Measurements from ENCODE around the gene PEX10. TPM values are rescaled to one million over a fixed set of nuclear protein-coding genes. Genes with fewer than 3 reads are reported as not detected.

The PEX10 gene
- total and polyA plus RNA-seq, 3 experiments from 2014 or later: 8.9 to 26.2 (median 25.6) TPM

DNA sequence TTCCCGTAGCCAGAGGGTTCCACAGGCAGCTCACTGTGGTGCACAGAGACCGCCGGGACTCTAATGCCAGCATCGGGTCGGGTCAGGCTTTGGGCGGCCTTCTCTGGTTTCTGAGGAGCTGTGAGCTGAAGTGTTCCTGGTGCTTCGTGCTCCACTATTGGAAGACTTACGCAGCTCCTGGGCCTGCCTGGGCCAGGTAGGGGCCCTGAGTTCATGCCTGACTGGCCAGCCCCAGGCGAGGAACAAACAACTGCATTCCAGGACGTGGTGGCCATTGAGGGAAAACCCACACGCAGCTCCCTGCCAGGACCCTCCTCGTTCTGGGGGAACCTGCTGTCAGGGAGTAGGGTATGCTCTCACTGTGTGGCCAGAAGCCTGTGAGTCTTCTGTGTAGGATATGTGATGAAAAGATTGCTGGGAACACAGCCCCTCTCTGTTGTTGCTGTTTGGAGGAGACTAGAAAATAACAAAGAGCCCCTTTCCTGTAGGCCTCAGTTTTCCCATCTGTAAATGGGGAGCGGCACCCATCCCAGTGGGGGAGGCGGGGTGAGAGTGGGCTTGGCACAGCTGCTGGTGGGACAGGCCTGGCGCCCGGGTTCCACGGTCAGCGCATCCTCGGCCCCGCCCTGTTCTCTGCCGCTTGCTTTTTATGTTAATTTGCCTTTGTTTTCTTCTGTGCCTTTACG lies 12.3 kb downstream of the PEX10 start:
- no peaks in the 10 kb centered on the region for H3K4me1 ChIP-seq (ENCODE audit: insufficient read depth, low read length)
- no peaks in the 10 kb centered on the region for H3K9me3 Mint-ChIP-seq
- peak overlapping the region in 5 of 8 donors; percentile 26 to 81 (median 70) for H3K27ac Mint-ChIP-seq
- POLR2A ChIA-PET: no interaction called here
- no peak for DNase-seq
- H3K36me3 ChIP-seq (ENCODE audit: insufficient read depth, low read length): peaks cover 77% of the 10 kb centered on the region
- CTCF ChIA-PET: no interaction called here
- H3K27me3 Mint-ChIP-seq: no peaks in the 10 kb centered on the region
- no peak overlapping the region for H3K27ac ChIP-seq (ENCODE audit: low read depth, low read length)
- peaks cover 0 to 88% (median 10%) of the 10 kb centered on the region in 3 donors for H3K36me3 Mint-ChIP-seq
- peak overlapping the region in 1 of 7 donors; percentile 70 for H3K4me3 Mint-ChIP-seq
- no peak overlapping the region for H3K4me3 ChIP-seq (ENCODE audit: low read length)
- H3K27me3 ChIP-seq (ENCODE audit: insufficient read depth, low read length, poor library complexity, severe bottlenecking): no peaks in the 10 kb centered on the region
- H3K9me3 ChIP-seq (ENCODE audit: low read length): no peaks in the 10 kb centered on the region
- H3K4me1 Mint-ChIP-seq: peaks cover 7 to 33% (median 21%) of the 10 kb centered on the region in 3 donors

DNA sequence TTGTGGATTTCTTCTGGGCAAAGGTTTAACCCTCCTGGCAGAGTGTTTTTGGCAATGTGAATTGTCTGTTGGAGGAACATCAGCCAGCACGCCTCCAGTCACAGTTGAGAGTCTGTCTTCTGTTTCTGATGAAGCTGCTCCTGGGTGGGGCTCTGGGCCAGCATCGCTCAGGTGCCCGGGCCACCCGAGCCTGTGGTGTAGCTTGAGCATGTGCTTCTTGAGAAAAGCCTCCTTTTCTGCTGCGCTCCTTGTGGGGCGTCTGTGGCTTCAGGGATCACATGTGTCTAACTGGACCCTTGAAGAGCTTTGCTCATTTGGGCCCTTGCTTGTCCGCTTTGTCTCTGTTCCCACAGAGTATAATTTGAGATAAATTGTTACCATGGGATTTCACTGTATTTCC lies 13.5 kb downstream of the PEX10 start:
- no peaks in the 10 kb centered on the region for H3K27me3 Mint-ChIP-seq
- no peaks in the 10 kb centered on the region for H3K9me3 Mint-ChIP-seq
- Histone ChIP-seq H3K4me3 (ENCODE audit: low read length) (no peak overlapping the region), H3K9me3 (ENCODE audit: low read length) (no peaks in the 10 kb centered on the region), H3K27ac (ENCODE audit: low read depth, low read length) (no peak overlapping the region), H3K4me1 (ENCODE audit: insufficient read depth, low read length) (peaks cover 9% of the 10 kb centered on the region), H3K27me3 (ENCODE audit: insufficient read depth, low read length, poor library complexity, severe bottlenecking) (no peaks in the 10 kb centered on the region), H3K36me3 (ENCODE audit: insufficient read depth, low read length) (peaks cover 69% of the 10 kb centered on the region)
- peaks cover 0 to 87% (median 11%) of the 10 kb centered on the region in 3 donors for H3K36me3 Mint-ChIP-seq
- H3K27ac Mint-ChIP-seq: peak overlapping the region in 4 of 8 donors; percentile 42 to 71 (median 48)
- DNase-seq: no peak
- peak overlapping the region in 1 of 7 donors; percentile 12 for H3K4me3 Mint-ChIP-seq
- ChIA-PET CTCF (no interaction called here), POLR2A (no interaction called here)
- H3K4me1 Mint-ChIP-seq: peaks cover 16 to 44% (median 32%) of the 10 kb centered on the region in 3 donors

DNA sequence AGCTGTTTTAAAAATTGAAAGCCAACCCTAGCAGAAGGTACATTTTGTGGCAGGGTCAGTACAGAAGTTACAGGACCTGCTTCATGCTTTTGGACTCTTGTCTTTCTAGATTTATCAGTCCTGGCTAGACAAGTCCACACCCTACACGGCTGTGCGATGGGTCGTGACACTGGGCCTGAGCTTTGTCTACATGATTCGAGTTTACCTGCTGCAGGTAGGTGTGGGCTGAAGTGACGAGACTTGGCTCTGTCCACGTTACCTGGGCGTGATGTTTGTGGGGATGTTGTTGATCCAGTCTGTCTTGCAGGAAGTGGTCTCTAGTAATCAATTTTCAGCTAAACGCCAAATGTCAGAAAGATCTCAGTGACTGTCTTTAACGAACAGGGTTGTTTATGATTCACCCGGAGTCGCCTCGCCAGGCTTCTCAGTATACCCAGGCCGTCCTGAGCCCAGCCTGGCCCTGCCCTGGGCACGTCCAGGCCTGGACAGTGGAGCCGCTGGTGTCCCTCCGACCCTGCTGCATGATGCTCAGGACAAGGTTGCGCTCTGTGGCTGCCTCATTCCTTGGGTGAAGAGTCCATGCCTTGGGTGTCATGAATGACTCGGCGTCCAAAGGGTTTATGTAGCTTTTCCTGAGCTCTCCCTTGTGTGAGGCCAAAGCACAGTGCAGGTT lies 15.2 kb downstream of the PEX10 start:
- Mint-ChIP-seq H3K36me3 (peaks cover 0 to 85% (median 10%) of the 10 kb centered on the region in 3 donors), H3K4me1 (peaks cover 32 to 60% (median 49%) of the 10 kb centered on the region in 3 donors), H3K27me3 (no peaks in the 10 kb centered on the region), H3K27ac (peak overlapping the region in 4 of 8 donors; percentile 17 to 56 (median 47)), H3K4me3 (peak overlapping the region in 1 of 7 donors; percentile 30), H3K9me3 (no peaks in the 10 kb centered on the region)
- Histone ChIP-seq H3K4me1 (ENCODE audit: insufficient read depth, low read length) (peaks cover 26% of the 10 kb centered on the region), H3K9me3 (ENCODE audit: low read length) (no peaks in the 10 kb centered on the region), H3K4me3 (ENCODE audit: low read length) (no peak overlapping the region), H3K27me3 (ENCODE audit: insufficient read depth, low read length, poor library complexity, severe bottlenecking) (no peaks in the 10 kb centered on the region), H3K27ac (ENCODE audit: low read depth, low read length) (no peak overlapping the region), H3K36me3 (ENCODE audit: insufficient read depth, low read length) (peaks cover 61% of the 10 kb centered on the region)
- ChIA-PET POLR2A (no interaction called here), CTCF (interaction anchor here (1.6 kb wide), 1 partner anchor 202 kb away, joined by 6 read pairs; the partner anchor contains the start of gene FAAP20)
- DNase-seq: no peak

DNA sequence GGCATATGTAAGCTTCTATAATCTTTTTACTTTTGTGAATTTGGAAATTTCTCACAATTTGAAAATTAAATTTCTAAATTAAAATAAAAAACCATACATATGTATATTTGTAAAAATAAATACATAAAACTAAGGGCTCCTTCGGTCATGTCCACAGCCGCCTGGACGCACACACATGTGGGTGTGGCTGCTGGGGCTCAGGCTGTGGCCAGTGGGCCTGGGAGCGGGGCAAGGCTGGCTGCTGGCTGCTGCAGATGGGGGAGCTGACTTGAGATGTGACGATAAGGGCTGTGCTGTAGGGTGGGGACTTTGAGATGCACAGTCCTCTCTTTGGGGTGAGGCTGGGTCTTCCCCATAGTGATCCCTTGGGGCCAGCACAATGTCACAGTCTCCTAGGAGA lies 15.9 kb downstream of the PEX10 start:
- CTCF ChIA-PET: interaction anchor here (1.6 kb wide), 1 partner anchor 202 kb away, joined by 6 read pairs; the partner anchor contains the start of gene FAAP20
- POLR2A ChIA-PET: no interaction called here
- Histone ChIP-seq H3K9me3 (ENCODE audit: low read length) (no peaks in the 10 kb centered on the region), H3K27ac (ENCODE audit: low read depth, low read length) (no peak overlapping the region), H3K27me3 (ENCODE audit: insufficient read depth, low read length, poor library complexity, severe bottlenecking) (no peaks in the 10 kb centered on the region), H3K4me1 (ENCODE audit: insufficient read depth, low read length) (peaks cover 27% of the 10 kb centered on the region), H3K4me3 (ENCODE audit: low read length) (no peak overlapping the region), H3K36me3 (ENCODE audit: insufficient read depth, low read length) (peaks cover 54% of the 10 kb centered on the region)
- DNase-seq: no peak
- Mint-ChIP-seq H3K9me3 (no peaks in the 10 kb centered on the region), H3K36me3 (peaks cover 0 to 78% (median 9%) of the 10 kb centered on the region in 3 donors), H3K4me3 (peak overlapping the region in 1 of 7 donors; percentile 30), H3K4me1 (peaks cover 32 to 60% (median 50%) of the 10 kb centered on the region in 3 donors), H3K27ac (peak overlapping the region in 2 of 8 donors; percentile 34 to 56), H3K27me3 (no peaks in the 10 kb centered on the region)

DNA sequence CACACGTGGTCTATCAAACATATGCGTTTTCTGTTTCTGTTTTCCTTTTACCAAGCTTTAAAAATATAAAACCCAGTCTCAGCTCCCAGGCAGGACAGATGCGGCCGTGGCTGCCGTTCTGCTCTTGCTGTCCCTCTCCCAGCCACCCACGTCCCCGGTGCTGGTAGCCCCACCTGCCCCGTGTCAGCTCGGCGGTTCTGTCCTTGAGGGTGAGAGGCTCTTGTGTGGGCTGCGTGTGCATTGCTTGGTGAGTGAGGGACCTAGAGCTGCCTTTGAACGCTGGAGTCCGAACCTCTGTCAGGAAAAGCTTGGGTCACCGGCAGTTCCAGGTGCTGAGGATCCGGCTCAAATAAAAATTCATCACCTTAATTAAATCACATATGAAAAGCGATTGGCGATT lies 16.3 kb downstream of the PEX10 start:
- no peak for DNase-seq
- Mint-ChIP-seq H3K36me3 (peaks cover 0 to 76% (median 9%) of the 10 kb centered on the region in 3 donors), H3K27ac (peak overlapping the region in 2 of 8 donors; percentile 24 to 56), H3K4me1 (peaks cover 32 to 61% (median 50%) of the 10 kb centered on the region in 3 donors), H3K9me3 (no peaks in the 10 kb centered on the region), H3K4me3 (no peak overlapping the region), H3K27me3 (no peaks in the 10 kb centered on the region)
- Histone ChIP-seq H3K36me3 (ENCODE audit: insufficient read depth, low read length) (peaks cover 52% of the 10 kb centered on the region), H3K9me3 (ENCODE audit: low read length) (no peaks in the 10 kb centered on the region), H3K4me3 (ENCODE audit: low read length) (no peak overlapping the region), H3K27me3 (ENCODE audit: insufficient read depth, low read length, poor library complexity, severe bottlenecking) (no peaks in the 10 kb centered on the region), H3K4me1 (ENCODE audit: insufficient read depth, low read length) (peaks cover 27% of the 10 kb centered on the region), H3K27ac (ENCODE audit: low read depth, low read length) (no peak overlapping the region)
- ChIA-PET CTCF (interaction anchor here (1.6 kb wide), 1 partner anchor 201 kb away, joined by 6 read pairs; the partner anchor contains the start of gene FAAP20), POLR2A (no interaction called here)

DNA sequence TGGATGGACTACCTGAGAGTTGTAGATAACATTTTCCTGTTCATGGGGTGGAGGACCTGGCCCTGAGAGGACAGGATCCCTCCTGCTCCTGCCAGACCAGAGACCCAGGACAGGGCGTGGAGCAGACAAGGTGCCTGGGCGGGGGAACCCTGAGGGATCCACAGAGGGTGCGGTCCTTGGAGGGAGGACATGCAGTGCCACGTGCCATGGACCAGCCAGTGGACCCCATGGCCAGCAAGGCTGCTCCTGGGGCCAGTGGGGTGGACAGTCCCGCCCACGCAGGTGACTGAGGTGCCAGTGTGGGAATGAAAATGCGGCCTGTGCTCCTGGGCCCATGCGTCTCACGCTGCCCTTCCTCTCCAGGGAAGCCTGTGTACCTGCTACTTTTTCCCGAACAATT lies 17.1 kb downstream of the PEX10 start:
- no peak overlapping the region for H3K27ac ChIP-seq (ENCODE audit: low read depth, low read length)
- H3K36me3 Mint-ChIP-seq: peaks cover 0 to 69% (median 7%) of the 10 kb centered on the region in 3 donors

DNA sequence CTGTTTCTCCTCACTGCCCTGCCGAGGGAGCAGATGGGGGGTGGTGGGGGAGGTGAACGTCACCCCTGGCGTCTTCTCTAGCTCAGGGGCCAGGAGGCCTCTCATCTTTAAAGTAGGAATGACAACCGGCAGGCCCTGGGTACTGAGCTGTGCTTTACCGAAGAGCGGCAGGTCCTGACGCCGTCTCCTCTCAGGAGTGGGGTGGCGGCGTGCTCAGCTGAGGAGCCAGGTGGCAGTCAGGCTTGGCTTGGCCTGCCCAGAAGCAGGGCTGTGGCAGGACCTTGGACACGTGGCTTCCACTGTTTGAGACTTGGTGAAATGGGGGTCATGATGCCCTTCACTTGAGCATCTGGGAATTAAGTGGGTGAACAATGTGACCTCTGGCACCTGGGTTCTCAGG lies 17.6 kb downstream of the PEX10 start:
- Histone ChIP-seq H3K36me3 (ENCODE audit: insufficient read depth, low read length) (peaks cover 40% of the 10 kb centered on the region), H3K27ac (ENCODE audit: low read depth, low read length) (no peak overlapping the region), H3K4me3 (ENCODE audit: low read length) (no peak overlapping the region), H3K9me3 (ENCODE audit: low read length) (no peaks in the 10 kb centered on the region), H3K27me3 (ENCODE audit: insufficient read depth, low read length, poor library complexity, severe bottlenecking) (no peaks in the 10 kb centered on the region), H3K4me1 (ENCODE audit: insufficient read depth, low read length) (peaks cover 34% of the 10 kb centered on the region)
- Mint-ChIP-seq H3K27me3 (no peaks in the 10 kb centered on the region), H3K4me1 (peaks cover 32 to 65% (median 49%) of the 10 kb centered on the region in 3 donors), H3K27ac (peak overlapping the region in 4 of 8 donors; percentile 43 to 93 (median 66)), H3K36me3 (peaks cover 0 to 64% (median 7%) of the 10 kb centered on the region in 3 donors), H3K9me3 (no peaks in the 10 kb centered on the region), H3K4me3 (peak overlapping the region in 2 of 7 donors; percentile 9 to 54)
- ChIA-PET POLR2A (no interaction called here), CTCF (interaction anchor here (1.1 kb wide), 1 partner anchor 200 kb away, joined by 3 read pairs; the partner anchor contains the start of gene FAAP20)
- DNase-seq: no peak

More for the DNA sequence above, 17.1 kb downstream of the PEX10 start:
- Histone ChIP-seq H3K27me3 (ENCODE audit: insufficient read depth, low read length, poor library complexity, severe bottlenecking) (no peaks in the 10 kb centered on the region), H3K4me3 (ENCODE audit: low read length) (no peak overlapping the region), H3K36me3 (ENCODE audit: insufficient read depth, low read length) (peaks cover 44% of the 10 kb centered on the region), H3K9me3 (ENCODE audit: low read length) (no peaks in the 10 kb centered on the region), H3K4me1 (ENCODE audit: insufficient read depth, low read length) (peaks cover 34% of the 10 kb centered on the region)
- peaks cover 32 to 61% (median 44%) of the 10 kb centered on the region in 3 donors for H3K4me1 Mint-ChIP-seq
- ChIA-PET CTCF (interaction anchor here (1.6 kb wide), 1 partner anchor 200 kb away, joined by 6 read pairs; the partner anchor contains the start of gene FAAP20), POLR2A (no interaction called here)
- H3K9me3 Mint-ChIP-seq: no peaks in the 10 kb centered on the region
- H3K27me3 Mint-ChIP-seq: no peaks in the 10 kb centered on the region
- DNase-seq: no peak
- peak overlapping the region in 2 of 7 donors; percentile 9 to 48 for H3K4me3 Mint-ChIP-seq
- peak overlapping the region in 2 of 8 donors; percentile 56 to 77 for H3K27ac Mint-ChIP-seq
